ENCODE results near the gene HPS3.

The HPS3 gene

GRCh38 chr3:149122721-149123578 lies 6.5 kb upstream of the HPS3 start:
- DNase-seq = no peak

GRCh38 chr3:149128821-149129220 lies 617 bp upstream of the HPS3 start:
- DNase-seq = no peak

- no peak for DNase-seq
Measured at GRCh38 chr3:149131589-149131988, 2.2 kb downstream of the HPS3 start.

- DNase-seq = peak; percentile 25
Measured at GRCh38 chr3:149134575-149134974, 5.1 kb downstream of the HPS3 start.

GRCh38 chr3:149142682-149143081 lies 13.2 kb downstream of the HPS3 start:
- no peak for DNase-seq

GRCh38 chr3:149145356-149145755 lies 15.9 kb downstream of the HPS3 start:
- no peak for DNase-seq

- no peak for DNase-seq
Measured at GRCh38 chr3:149145974-149146373, 16.5 kb downstream of the HPS3 start.

- DNase-seq = no peak
Measured at GRCh38 chr3:149150436-149150835, 21.0 kb downstream of the HPS3 start.

- DNase-seq = no peak
Measured at GRCh38 chr3:149151843-149152242, 22.4 kb downstream of the HPS3 start.

GRCh38 chr3:149152420-149152819 lies 23.0 kb downstream of the HPS3 start:
- DNase-seq = no peak

- DNase-seq = no peak
Measured at GRCh38 chr3:149153402-149153801, 24.0 kb downstream of the HPS3 start.

- no peak for DNase-seq
Measured at GRCh38 chr3:149160754-149161300, 31.4 kb downstream of the HPS3 start.

GRCh38 chr3:149162007-149162406 lies 32.6 kb downstream of the HPS3 start:
- DNase-seq = no peak

- no peak for DNase-seq
Measured at GRCh38 chr3:149163066-149163465, 33.6 kb downstream of the HPS3 start.

GRCh38 chr3:149167898-149168297 lies 38.5 kb downstream of the HPS3 start:
- DNase-seq = no peak

GRCh38 chr3:149170672-149171071 lies 41.2 kb downstream of the HPS3 start:
- no peak for DNase-seq

GRCh38 chr3:149174901-149175300 lies 45.5 kb downstream of the HPS3 start:
- no peak for DNase-seq

GRCh38 chr3:149177122-149177521 lies 47.7 kb downstream of the HPS3 start:
- DNase-seq = no peak

GRCh38 chr3:149179220-149179619 lies 49.8 kb downstream of the HPS3 start:
- no peak for DNase-seq

- peak; percentile 41 for DNase-seq
Measured at GRCh38 chr3:149180057-149180573, 50.7 kb downstream of the HPS3 start.

- no peak for DNase-seq
Measured at GRCh38 chr3:149181182-149181581, 51.7 kb downstream of the HPS3 start.

- DNase-seq = no peak
Measured at GRCh38 chr3:149186219-149186618, 56.8 kb downstream of the HPS3 start.

- no peak for DNase-seq
Measured at GRCh38 chr3:149186721-149187120, 57.3 kb downstream of the HPS3 start.

- no peak for DNase-seq
Measured at GRCh38 chr3:149188494-149188893, 59.1 kb downstream of the HPS3 start.
